Measurements from ENCODE around the gene PHRF1.

DNA sequence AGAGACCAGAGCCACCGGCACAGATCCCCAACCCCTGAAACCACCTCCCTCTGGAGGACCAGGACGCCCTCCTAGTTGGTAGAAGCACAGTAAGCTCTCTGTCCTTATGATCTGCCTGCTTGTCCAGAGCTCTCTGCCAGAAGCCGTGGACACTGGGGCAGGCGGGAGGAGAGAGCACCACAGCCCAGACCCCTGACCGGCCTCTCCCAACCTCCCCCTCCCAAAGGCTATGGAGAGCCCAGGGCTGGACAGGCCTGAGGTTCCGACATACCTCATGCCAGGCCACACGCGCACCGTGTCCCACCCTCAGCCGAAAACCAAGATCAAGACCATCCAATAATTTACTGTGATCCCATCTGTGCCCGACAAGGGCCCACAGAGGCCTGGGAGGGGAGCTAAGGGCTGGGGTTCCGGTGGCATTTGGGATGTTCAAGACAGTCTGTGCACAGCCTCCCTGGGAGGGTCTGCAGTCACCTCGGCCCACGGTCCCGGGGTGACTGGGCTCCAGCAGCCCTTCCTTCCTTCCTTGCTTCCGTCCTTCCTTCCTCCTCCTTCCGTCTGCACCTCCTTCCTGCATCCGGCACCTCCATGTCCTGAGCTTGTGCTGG lies 44.2 kb upstream of the PHRF1 start:
- TF ChIP-seq, protein P1, sequence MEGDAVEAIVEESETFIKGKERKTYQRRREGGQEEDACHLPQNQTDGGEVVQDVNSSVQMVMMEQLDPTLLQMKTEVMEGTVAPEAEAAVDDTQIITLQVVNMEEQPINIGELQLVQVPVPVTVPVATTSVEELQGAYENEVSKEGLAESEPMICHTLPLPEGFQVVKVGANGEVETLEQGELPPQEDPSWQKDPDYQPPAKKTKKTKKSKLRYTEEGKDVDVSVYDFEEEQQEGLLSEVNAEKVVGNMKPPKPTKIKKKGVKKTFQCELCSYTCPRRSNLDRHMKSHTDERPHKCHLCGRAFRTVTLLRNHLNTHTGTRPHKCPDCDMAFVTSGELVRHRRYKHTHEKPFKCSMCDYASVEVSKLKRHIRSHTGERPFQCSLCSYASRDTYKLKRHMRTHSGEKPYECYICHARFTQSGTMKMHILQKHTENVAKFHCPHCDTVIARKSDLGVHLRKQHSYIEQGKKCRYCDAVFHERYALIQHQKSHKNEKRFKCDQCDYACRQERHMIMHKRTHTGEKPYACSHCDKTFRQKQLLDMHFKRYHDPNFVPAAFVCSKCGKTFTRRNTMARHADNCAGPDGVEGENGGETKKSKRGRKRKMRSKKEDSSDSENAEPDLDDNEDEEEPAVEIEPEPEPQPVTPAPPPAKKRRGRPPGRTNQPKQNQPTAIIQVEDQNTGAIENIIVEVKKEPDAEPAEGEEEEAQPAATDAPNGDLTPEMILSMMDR (IDR thresholded peaks at IDR 0.05), result no peak
- no peak for TF ChIP-seq POLR2A (IDR thresholded peaks at IDR 0.05)

Measured in ovary (tissue), 3 donors.